Stimulated activated CD4-positive, alpha-beta T cell treated with anti-CD3 and anti-CD28 coated beads, Interleukin-15, amount 100 ng/mL, for 24 hours (primary cell): ENCODE data around the gene LGI1.

Experiments
- DNase-seq: peaks from one replicate; pipeline ENCODE4 v3.0.0-alpha.2; 2020

The LGI1 gene

DNA sequence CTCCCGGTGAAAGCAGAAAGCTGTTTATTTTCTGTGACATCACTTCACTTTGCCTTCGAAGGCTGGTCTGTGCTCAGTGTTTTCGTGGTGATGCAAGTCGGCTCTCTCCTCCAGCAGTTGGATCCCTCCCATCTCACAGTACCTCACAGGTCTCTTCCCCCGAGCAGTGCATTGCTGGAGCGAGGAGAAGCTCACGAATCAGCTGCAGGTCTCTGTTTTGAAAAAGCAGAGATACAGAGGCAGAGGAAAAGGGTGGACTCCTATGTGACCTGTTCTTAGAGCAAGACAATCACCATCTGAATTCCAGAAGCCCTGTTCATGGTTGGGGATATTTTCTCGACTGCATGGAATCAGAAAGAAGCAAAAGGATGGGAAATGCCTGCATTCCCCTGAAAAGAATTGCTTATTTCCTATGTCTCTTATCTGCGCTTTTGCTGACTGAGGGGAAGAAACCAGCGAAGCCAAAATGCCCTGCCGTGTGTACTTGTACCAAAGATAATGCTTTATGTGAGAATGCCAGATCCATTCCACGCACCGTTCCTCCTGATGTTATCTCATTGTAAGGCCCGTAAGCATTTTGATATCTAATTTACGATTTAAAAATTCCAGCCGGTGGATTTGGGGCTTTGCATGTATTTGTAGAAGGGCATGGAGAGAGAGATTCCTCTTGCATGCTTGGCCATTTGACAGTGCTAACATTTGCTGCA, at the start of gene LGI1:
TSS of gene LGI1 (plus strand) at position 136 of the 707 bp plus-strand sequence. CDS start at position 345, 209 bp downstream.
- no peak for DNase-seq

DNA sequence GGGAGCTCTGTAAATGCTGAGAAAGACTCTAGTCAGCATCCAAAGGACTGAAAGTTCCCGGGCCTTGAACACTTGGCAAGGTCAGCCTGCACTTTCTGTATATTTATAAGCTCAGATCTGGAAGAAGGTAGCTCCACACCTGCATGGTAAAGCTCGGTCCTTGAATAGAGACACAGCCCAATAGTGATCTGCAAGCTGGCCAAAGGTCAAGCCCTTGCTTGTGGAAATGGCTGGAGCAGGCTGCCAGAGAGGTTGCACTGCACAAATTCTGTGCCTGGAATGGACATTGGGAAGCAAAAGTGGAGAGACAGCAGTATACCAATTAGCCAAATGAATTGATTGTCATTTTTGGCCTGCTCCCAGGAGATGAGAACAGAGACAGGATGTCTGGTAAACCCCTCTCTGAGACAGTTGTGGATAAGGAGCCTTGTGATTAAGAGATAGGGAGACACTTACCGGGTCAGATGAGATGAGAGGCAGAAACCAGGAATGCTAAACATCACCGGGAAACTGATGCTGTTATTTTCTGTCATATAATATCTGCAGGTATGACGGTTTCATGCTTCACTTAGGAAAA, 47.3 kb upstream of the LGI1 start:
- DNase-seq, result no peak

GRCh38 chr10:93711891-93712290, 45.8 kb upstream of the LGI1 start:
- no peak for DNase-seq

DNA sequence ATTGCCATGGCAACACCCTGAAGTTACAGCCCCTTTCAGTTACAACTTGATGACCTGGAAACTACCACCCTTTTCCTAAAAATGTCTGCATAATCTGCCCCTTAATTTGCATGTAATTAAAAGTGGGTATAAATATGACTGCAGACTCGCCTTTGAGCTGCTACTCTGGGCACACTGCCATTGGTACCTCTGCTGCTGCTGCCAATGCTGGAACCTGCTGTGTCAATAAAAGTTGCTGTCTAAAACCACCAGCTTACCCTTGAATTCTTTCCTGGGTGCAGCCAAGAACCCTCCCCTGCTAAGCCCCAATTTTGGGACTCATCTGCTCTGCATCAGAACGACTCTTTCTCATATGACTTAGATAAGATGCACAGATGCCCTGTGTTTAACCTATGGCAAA, 45.1 kb upstream of the LGI1 start:
- no peak for DNase-seq

DNA sequence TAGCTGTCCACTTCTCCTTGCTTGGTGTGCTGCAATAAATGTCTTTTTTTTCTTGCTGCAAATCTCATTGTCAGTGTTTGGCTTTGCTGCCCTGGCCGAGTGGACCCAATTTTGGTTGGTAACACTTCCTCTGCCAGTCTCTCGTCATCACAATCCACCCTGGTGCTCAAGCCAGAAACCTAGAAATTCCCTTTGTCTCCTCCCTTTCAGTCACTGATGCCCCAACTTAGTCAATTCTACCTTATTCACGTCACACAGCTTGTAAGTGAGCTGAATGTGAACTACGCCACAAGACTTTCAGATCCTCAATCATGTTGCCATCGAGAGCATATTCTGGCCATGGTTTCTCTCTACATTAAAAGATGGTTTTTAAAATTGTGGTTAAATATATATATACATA, 42.4 kb upstream of the LGI1 start:
- DNase-seq, result no peak

DNA sequence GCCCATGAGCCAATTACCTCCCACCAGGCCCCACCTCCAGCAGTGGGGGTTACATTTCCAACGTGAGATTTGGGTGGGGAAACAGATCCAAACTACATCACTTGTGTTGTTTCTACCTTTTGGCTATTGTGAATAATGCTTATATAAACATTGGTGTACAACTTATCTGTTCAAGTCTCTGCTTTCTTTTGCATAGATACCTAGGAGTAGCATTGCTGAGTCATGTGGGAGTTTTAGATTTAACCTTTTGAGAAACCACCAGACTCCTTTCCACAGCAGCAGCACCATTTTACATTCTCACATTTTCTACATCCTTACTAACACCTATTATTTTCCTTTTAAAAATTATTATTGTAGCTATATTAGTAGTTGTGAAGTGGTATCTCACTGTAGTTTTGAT, 41.0 kb upstream of the LGI1 start:
- no peak for DNase-seq

DNA sequence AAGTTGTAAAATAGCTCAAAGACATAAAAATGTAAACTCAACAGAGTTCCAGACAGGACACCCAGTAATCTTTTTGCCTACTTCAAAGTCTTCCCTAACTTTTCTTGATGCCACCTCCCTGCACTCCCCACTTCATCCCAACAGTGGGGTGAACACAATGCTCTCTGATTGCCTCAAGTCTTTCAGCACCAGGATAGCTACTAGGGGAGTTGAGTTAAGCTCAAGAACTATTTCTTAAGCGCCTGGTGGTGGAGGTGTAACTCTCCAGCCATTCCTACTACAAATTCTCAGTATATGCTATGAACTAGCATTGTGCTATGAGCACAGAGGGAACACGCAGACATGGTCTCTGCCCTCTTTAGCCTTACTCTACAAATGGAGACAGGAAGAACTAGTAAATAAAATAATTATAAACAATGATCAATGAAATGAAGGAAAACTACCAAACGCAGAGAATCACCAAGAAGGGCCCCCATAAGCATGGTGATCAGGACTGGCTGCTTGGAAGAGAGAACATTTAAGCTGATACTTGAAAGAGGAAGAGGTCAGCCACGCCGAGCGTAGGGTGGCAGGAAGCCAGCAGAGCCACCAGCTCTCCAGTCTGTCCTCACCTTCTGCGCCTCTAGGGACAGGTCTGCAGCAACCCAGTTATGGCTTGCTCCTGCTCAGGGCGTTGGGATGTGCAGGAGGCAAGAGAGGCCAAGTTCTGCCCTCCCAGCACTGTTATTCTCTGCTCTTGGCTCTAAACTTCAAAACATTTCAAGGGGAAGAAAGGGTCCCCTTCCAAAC, 38.6 kb upstream of the LGI1 start:
- DNase-seq, result no peak

- no peak for DNase-seq
These were observed 37.8 kb upstream of the LGI1 start for GRCh38 chr10:93719901-93720300.

DNA sequence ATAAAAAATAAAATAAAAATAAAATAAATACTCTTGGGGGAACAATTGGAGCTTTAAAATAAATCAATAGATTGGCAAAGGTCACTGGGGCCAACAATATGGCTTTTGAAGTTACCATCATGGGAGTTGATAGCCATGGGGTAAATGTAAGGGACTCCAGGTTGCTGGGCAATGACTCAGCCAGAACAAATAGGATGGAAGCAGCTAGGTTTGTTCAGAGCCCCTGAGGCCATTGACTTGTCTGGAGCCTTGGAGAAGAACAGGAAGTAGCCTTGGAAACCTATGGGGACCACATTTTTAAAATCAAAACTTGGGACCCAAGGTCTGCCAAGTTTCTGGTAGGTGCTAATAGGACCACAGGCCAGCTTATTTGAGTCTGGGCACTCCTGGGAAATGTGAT, 35.2 kb upstream of the LGI1 start:
- DNase-seq, result no peak

DNA sequence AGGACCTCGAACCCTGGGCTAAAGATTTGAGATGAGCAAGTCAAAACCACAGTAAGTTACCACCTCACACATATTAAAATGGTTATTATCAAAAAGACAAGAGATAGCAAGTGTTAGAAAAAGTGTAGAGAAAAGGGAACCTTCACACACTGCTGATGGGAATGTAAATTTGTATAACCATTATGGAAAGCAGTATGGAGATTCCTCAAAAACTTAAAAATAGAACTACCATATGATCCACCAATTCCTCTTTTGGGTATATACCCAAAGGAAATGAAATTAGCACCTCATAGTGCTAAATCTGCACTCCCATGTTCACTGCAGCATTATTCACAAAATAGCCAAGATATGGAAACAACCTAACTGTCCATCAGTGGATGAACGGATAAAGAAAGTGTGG, 34.6 kb upstream of the LGI1 start:
- no peak for DNase-seq

- DNase-seq, result no peak
These were observed 31.7 kb upstream of the LGI1 start for GRCh38 chr10:93726024-93726423.

DNA sequence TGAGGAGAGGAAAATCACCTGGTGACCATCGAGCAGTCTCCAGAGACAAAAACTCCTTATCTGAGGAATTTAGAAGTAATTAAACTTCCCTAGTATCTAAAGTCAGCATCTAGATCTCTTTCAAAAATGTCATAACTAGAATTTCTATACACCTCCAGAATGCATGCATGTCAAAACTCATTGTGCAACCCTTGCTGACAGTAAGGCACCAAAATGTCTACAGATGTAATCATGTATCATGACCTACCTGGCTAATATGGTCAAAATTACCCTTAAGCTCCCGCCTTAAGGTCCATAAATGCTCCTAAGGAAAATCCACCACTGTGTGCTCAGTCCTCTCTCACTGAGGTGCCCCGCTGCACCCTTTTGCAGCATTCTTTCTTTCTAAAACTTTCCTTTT, 16.4 kb upstream of the LGI1 start:
- no peak for DNase-seq

DNA sequence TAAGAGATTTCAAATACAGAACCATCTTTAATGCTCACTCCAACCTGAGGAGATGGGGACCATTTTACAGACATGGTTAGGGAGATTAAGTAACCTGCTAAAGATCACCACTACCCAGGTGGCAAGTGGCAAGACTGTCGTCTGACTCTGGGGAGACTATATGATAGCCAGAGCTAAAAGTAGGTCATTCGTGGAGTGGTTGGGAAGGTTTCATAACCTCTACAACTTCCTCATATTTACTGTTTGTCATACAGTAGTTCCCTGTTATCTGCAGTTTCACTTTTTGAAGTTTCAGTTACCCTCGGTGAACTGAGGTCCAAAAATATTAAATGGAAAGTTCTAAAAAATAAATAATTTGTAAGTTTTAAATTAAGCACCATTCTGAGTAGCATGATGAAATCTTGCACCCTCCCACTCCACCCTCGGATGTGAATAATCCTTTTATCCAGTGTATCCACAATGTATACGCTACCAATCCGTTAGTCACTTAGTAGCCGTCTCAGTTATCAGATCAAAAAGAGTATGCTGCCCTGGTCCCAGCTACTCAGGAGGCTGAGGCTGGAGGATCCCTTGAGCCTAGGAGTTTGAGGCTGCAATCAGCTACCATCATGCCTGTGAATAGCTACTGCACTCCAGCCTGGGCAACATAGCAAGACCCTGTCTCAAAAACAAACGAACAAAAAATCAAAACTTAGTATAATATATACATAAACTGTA, 14.9 kb upstream of the LGI1 start:
- no peak for DNase-seq

- DNase-seq, result no peak
These were observed 12.2 kb upstream of the LGI1 start for GRCh38 chr10:93745408-93746065.

DNA sequence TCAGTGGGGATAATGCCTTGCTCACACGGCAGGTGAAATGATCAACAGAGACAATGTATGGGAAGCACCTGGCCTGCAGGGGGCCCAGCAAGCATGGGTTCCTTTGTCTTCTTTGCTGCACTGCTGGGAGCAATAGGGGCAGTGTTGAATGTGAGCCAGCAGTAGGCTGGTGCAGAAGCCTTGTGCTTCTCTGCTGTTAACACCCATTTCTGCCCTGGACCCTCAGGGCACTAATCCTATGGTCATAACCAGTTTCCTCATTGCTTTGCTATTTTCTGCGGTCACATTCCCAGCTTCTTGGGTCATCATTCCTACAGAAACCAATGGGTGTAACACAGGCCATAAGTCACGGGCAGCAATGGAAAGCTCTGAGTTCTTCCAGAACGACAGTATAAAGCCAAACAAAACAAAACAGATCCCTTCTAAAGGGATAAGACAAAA, 10.9 kb upstream of the LGI1 start:
- DNase-seq, result peak; percentile 24

GRCh38 chr10:93749218-93749799, 8.4 kb upstream of the LGI1 start:
- no peak for DNase-seq

GRCh38 chr10:93751124-93751523, 6.6 kb upstream of the LGI1 start:
- DNase-seq, result no peak

DNA sequence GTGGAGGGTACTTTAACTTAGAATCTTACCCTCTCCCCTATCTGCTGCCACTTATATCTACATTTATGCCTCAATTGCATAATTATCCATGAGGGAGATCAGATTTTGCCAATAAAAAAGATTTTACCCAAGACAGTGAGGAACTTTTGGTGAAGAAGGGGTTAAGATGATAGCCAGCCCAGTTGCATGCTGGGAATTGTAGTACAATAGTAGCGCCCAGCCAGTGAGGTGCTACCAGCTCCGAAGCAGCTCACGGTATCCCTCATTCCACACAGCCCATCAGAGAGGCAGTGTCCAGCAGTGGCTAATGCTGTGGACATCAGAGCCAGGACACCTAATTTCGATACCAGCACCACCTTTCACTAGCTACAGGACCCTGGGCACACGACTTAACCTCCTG, 5.9 kb upstream of the LGI1 start:
- DNase-seq, result peak; percentile 14

- no peak for DNase-seq
These were observed 5.0 kb upstream of the LGI1 start for GRCh38 chr10:93752761-93753160.

DNA sequence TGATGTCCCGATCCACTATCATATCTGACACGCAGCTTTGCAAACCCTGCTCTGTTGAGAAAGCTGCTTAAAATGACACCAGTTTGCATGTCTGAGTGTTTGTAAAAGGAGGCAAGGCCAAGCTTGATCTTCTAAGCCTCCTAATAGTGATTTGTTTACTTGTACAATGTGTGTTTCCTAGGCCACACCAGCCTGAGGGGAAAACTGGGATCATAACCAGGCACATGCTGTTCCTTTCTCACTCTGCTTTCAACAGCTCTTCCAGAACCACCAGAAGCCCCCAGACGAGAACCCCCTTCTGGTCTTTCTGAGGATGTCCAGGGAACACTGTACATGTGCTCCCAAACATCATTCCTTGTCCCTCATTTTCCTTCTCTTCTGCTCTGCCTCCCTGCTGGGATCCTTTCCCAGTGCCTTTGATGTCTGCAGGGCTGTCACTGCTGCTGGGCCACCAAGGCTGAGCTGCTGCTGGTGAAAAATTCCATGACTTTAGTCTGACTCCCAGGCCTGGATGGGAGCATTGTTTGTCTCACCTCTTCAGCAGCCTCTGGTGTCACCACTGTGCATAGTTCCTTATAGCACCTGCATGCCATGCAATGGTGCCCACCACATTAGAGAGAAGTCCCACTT, 4.0 kb upstream of the LGI1 start:
- DNase-seq, result no peak

DNA sequence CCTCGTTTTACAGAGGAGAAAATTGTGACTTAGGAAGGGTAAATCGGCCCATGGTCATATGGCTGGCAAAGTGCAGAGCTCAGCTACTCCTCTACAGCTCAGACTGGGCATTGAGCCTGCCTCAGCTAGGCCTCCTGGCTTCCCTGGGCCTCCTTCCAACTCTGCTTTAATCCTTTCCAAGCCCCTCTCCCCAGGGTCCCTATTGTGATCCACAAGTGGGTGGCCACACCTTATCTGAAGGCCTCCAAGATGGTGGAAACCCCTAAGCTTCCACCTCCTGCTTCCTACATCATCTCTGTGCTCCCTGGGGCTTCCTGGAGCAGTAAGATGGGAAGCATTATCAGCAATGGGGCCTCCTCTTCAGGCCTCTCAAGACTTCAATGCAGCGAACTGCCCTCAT, 3.0 kb upstream of the LGI1 start:
- DNase-seq, result no peak
